H7 (cell line): ENCODE data around the gene CCL16. TPM values are rescaled to one million over a fixed set of nuclear protein-coding genes. Genes with fewer than 3 reads are reported as not detected.
"Not testable (repeated sequence)": the region's sequence is repeated elsewhere in the genome, so short reads cannot be mapped to it uniquely, and the experiment has no call there.

Experiments
- DNase-seq: peaks from one replicate; pipeline ENCODE4 v3.0.0; 2012
- H3K27me3 ChIP-seq: 2 replicates; pipeline ENCODE4 v1.6.0; 2011; ENCODE audit warnings: mild to moderate bottlenecking, low read length; ENCODE audit not compliant: control insufficient read depth, insufficient read depth
- H3K36me3 ChIP-seq: replicated peaks from 2 replicates; pipeline ENCODE4 v1.5.1; 2011; ENCODE audit warnings: low read length; ENCODE audit not compliant: control insufficient read depth, insufficient read depth
- H3K4me3 ChIP-seq: 2 replicates; pipeline ENCODE4 v1.5.1; 2011; ENCODE audit warnings: low read depth, mild to moderate bottlenecking, control low read depth, low read length, moderate library complexity; ENCODE audit not compliant: insufficient read depth
- total RNA-seq: library from RNA; depleted of rRNA; stranded (reverse); fragments of >200 nt; shearing (Covaris generic); gene quantifications from 2 replicates; pipeline ENCODE4 v1.2.3, GENCODE V29; 2014

Gene CCL16
- total RNA-seq, 1 experiment from 2014 or later: not detected

GRCh38 chr17:36001110-36001771 lies 19.9 kb upstream of the CCL16 start, which contains the start of gene CCL15:
TSS of gene CCL15 (minus strand) at chr17:36001553. CDS start at chr17:36001492, 61 bp downstream.
- no peaks in the 10 kb centered on the region for H3K36me3 ChIP-seq
- no peaks in the 10 kb centered on the region for H3K27me3 ChIP-seq
- no peak within 1 kb of the TSS for H3K4me3 ChIP-seq
- DNase-seq: no peak

GRCh38 chr17:36000732-36001109 lies 19.4 kb upstream of the CCL16 start:
- no peak for DNase-seq
- Histone ChIP-seq H3K4me3 (no peak overlapping the region), H3K36me3 (no peaks in the 10 kb centered on the region), H3K27me3 (no peaks in the 10 kb centered on the region)

GRCh38 chr17:35998756-35999155 lies 17.5 kb upstream of the CCL16 start:
- no peak for DNase-seq
- Histone ChIP-seq H3K4me3 (no peak overlapping the region), H3K36me3 (no peaks in the 10 kb centered on the region), H3K27me3 (no peaks in the 10 kb centered on the region)

GRCh38 chr17:35998018-35998545 lies 16.8 kb upstream of the CCL16 start:
- H3K4me3 ChIP-seq: no peak overlapping the region
- no peaks in the 10 kb centered on the region for H3K36me3 ChIP-seq
- H3K27me3 ChIP-seq: no peaks in the 10 kb centered on the region
- no peak for DNase-seq

GRCh38 chr17:35995346-35995745 lies 14.0 kb upstream of the CCL16 start:
- not testable (repeated sequence) for DNase-seq, H3K36me3 ChIP-seq, H3K27me3 ChIP-seq, H3K4me3 ChIP-seq

GRCh38 chr17:35991075-35991474 lies 9.8 kb upstream of the CCL16 start:
- DNase-seq: no peak
- Histone ChIP-seq H3K36me3 (no peaks in the 10 kb centered on the region), H3K4me3 (no peak overlapping the region), H3K27me3 (no peaks in the 10 kb centered on the region)

- H3K4me3 ChIP-seq: no peak overlapping the region
- no peaks in the 10 kb centered on the region for H3K27me3 ChIP-seq
- no peaks in the 10 kb centered on the region for H3K36me3 ChIP-seq
- DNase-seq: no peak
Measured at GRCh38 chr17:35988164-35988563, 6.9 kb upstream of the CCL16 start.

GRCh38 chr17:35986643-35987042 lies 5.3 kb upstream of the CCL16 start, which contains the start of gene CCL14:
TSS of gene CCL14 (minus strand) at chr17:35986729. CDS start at chr17:35986649, 80 bp downstream.
- Histone ChIP-seq H3K36me3 (no peaks in the 10 kb centered on the region), H3K27me3 (no peaks in the 10 kb centered on the region), H3K4me3 (no peak within 1 kb of the TSS)
- no peak for DNase-seq

GRCh38 chr17:35984140-35984539 lies 2.8 kb upstream of the CCL16 start:
- no peaks in the 10 kb centered on the region for H3K27me3 ChIP-seq
- no peak overlapping the region for H3K4me3 ChIP-seq
- no peaks in the 10 kb centered on the region for H3K36me3 ChIP-seq
- no peak for DNase-seq

GRCh38 chr17:35982409-35983191 lies 1.3 kb upstream of the CCL16 start:
- Histone ChIP-seq H3K36me3 (no peaks in the 10 kb centered on the region), H3K4me3 (no peak overlapping the region), H3K27me3 (no peaks in the 10 kb centered on the region)
- no peak for DNase-seq

- Histone ChIP-seq H3K27me3 (no peaks in the 10 kb centered on the region), H3K4me3 (no peak overlapping the region), H3K36me3 (no peaks in the 10 kb centered on the region)
- no peak for DNase-seq
Measured at GRCh38 chr17:35981908-35982330, 622 bp upstream of the CCL16 start.

GRCh38 chr17:35978346-35978745 lies 3.0 kb downstream of the CCL16 start:
- Histone ChIP-seq H3K4me3 (no peak overlapping the region), H3K36me3 (no peaks in the 10 kb centered on the region), H3K27me3 (no peaks in the 10 kb centered on the region)
- no peak for DNase-seq

GRCh38 chr17:35977509-35977908 lies 3.8 kb downstream of the CCL16 start:
- Histone ChIP-seq H3K27me3 (no peaks in the 10 kb centered on the region), H3K36me3 (no peaks in the 10 kb centered on the region), H3K4me3 (no peak overlapping the region)
- DNase-seq: no peak

GRCh38 chr17:35973333-35974260 lies 7.7 kb downstream of the CCL16 start:
- DNase-seq: no peak
- no peaks in the 10 kb centered on the region for H3K36me3 ChIP-seq
- no peak overlapping the region for H3K4me3 ChIP-seq

More at GRCh38 chr17:35973333-35974260, 7.7 kb downstream of the CCL16 start:
- no peaks in the 10 kb centered on the region for H3K27me3 ChIP-seq
